GM18867 (cell line): Measurements from ENCODE around the gene DYRK1A.
"Not testable (repeated sequence)": the region's sequence is repeated elsewhere in the genome, so short reads cannot be mapped to it uniquely, and the experiment has no call there.

Source experiments
- ATAC-seq: cut with Tn5 transposase; IDR thresholded peaks from one replicate; pipeline ENCODE4 v1.9.1; 2021; ENCODE audit warnings: mild to moderate bottlenecking, moderate library complexity; ENCODE audit not compliant: unreplicated experiment

DYRK1A gene

DNA sequence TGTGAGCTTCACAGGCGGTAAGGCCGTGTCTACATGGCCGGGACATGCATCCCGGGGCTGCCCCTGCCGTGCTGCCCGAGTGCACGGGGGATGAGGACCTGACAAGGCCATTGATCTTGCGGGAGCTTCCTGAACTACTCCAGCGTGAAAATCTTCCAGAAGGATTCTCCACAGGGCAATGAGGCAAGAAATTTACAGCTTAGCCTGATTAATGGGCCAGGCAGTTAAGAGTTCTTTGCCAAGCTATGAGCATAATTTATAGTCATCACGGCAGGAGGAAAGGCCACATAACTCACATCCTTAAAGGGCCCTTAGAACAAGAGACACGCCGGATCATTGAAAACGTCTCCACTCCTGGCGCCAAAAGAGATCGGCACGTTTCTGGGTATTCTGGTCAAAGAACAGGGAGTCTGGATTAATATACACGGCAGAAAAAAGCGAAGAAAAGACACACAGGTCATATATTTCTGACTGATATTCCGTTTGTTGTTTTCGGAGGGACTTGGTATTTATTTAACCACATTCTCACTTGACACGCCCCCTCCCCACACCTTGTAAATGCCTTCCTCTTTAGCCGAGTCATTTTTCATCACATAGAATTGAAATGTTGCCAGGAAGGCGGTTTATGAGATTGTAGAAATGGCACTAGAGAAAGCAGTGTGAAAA lies 180.5 kb downstream of the DYRK1A start:
- ATAC-seq = no peak

DNA sequence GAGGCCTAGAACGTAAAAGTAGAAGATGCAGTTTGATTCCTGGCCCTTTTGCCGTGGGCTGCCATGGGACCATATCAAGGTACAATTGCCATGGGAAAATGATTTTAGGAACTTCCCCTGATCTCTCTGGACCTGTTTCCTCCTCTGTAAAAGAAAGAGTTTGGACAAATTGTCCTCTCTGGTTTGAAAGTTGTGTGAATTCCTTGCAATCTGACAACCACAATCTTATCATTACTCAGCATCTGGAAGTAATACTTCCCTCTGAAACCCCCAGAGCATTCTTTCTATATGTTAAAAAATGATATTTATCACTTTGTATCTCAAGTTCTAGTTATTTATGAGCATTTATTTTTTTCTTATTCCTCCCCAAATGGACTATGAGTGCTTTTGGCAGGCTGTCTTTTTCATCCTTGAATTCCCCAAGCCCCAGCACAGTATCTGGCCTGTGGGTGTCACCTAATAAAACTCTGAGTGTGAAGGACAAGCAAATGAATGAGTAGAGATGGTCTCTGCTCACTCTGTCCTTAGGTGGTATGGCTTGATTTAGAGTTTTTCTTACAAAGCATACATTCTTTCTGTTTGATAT lies 181.1 kb downstream of the DYRK1A start:
- ATAC-seq = no peak

DNA sequence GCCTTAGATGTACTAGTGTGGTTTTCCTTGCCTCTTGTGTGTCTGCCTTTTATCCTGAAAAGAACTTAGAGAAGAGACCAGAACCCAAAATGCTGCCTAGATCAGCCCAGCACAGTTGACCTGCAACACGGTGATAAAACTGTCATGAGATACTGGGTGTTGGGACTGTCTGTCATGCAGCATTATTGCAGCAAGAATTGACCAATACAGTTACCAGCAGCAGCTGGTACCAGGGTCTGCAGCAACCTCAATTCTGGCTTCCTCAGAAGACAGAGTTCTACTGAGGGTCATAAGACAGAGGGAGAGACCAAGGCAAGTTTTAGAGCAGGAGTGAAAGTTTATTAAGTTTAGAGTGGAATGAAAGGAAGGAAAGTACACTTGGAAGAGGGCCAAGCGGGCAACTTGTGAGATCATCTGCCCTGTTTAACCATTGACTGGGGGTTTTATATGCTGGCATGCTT lies 182.0 kb downstream of the DYRK1A start:
- no peak for ATAC-seq

DNA sequence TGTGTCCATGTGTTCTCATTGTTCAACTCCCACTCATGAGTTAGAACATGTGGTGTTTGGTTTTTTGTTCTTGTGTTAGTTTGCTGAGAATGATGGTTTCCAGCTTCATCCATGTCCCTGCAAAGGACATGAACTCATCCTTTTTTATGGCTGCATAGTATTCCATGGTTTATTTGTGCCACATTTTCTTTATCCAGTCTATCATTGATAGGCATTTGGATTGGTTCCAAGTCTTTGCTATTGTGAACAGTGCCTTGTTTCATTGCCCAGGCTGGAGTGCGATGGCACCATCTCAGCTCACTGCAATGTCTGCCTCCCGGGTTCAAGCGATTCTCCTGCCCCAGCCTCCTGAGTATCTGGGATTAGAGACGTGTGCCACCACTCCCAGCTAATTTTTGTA lies 183.2 kb downstream of the DYRK1A start:
- not testable (repeated sequence) for ATAC-seq

DNA sequence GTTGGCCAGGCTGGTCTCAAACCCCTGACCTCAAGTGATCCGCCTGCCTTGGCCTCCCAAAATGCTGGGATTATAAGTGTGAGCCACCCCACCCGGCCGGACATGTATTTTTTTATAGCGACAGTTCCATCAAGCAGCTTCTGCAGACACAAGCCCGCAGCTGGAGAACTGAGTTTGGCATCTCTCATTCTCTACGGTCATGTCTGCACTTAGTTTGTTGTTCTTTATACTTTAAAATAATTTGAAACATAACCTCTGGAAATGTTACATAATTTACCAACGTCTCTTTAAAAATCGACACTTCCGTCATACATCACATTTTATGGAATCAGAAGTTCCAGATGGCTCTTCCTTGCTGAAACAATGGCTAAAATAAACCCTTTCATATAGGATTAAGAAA lies 183.6 kb downstream of the DYRK1A start:
- no peak for ATAC-seq

DNA sequence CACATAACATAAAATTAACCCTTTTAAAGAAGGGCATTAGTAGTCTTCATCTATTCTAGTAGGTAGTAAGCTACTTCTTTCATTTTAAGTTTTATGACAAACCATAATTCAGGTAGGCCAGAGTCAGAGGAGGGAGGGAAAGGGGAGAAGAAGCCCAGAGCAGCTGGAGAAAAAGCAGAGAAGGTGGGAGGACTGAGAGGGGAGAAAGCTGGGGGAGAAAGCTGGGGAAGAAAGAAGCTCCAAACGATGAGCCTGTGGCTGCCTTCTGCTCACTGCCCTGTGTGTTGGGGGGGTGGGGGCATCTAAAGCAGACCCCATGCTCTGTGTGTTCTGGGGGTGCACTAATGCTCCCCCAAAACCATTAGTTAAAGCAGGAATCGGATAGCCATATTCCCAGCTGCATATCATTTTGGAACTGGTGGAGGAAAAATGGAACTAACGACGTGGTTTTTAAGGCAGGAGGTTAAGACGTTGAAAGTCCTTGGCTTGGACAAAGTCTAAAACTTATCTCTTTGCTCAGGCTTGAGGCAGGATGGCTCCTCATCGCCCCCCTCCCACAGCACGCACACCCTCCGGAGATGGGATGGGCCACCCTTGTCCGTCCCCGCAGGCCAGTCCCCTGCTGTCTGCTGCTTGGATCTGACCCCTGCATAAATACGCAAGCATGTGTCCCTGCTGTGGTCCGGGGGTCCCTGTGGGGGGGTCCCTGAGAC lies 184.2 kb downstream of the DYRK1A start:
- no peak for ATAC-seq

DNA sequence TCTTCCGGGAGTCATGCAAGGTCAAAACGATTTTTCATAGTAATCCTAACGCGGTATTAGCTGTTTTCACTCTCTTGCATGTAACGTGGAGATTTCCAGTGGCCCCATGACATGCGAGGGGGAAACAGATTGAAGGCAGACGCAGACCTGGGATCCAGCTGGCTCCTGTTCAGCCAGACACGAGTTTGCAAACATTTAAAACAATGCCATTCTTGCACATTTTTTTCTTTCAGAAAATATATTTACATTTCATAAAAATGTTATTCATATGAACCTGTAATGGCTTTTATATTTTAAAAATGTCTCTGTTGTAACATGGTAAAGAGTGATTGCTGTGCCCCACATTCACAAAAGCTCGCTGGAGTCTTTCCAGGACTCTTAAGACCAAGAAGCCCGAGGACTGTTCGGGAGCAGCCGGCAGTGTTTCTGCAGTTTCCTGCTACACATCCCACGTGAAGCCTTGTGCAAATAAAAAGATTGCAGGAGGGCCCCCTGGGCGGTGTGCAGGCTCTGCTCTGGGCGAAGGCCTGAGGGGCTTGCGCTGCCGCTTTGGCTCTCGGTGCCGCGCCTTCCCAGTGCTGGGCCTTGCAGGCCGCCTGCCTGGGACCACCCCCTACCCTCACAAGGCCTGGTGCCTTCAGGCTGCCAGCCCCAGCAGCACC lies 184.9 kb downstream of the DYRK1A start:
- ATAC-seq = no peak

DNA sequence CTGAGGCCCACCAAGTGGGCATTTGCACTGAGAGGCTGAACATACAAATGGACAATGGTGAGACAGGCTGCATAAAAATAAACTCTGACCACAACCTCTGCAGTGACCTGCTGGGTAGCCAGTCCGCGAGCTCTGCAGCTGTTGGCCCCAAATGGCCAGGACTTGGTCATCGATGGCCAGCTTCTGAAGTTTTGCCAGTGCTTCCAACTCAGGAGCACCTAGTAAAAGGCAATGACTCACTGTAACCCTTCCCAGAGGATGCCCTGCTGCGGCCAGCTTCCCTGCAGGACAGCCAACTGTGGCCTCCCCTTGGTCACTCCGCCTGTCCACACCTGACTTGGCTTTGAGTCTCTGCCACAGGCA lies 185.4 kb downstream of the DYRK1A start:
- ATAC-seq = no peak

DNA sequence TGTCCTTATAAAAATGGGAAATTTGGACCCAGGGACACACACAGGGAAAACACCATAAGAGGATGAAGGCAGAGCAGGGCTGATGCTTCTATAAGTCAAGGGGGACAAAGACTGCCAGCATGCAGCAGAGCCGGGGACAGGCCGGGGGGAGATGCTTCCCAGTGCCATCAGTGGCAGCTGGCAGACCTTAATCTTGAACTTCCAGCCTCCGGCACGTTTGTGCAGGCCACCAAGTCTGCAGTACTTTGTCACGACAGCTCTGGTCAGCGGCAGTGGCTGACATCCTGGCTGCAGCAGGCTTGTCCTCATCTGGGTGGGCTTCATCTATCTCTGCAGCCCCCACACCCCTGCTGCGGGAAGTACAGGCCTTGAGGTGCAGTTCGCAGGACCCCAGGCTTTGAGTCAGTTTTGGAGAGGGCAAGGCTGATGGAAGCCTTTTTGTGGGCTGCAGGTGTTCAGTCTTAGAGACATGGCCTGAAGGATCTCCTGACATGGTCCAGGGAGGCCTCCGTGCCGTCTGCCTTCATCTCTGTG lies 186.0 kb downstream of the DYRK1A start:
- ATAC-seq = no peak

DNA sequence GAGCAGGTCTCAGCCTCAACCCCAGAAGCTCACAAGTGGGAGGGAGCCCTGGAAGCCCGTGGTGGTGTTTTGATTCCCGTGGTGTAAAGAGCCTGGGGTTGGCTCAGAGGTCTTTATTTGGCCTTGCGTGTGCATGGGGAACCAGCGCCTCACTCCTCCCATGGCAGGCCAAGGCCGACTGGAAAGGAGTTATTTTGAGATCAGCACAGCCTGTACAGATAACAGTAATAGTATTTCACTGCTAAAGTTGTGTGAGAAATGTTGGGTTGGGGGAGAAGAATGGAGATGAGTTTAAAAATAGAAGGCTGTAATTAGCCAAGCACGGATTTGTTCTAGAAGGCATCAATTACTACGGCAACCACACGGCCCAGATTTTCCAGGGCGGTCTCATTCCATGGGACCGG lies 186.5 kb downstream of the DYRK1A start:
- ATAC-seq = no peak

DNA sequence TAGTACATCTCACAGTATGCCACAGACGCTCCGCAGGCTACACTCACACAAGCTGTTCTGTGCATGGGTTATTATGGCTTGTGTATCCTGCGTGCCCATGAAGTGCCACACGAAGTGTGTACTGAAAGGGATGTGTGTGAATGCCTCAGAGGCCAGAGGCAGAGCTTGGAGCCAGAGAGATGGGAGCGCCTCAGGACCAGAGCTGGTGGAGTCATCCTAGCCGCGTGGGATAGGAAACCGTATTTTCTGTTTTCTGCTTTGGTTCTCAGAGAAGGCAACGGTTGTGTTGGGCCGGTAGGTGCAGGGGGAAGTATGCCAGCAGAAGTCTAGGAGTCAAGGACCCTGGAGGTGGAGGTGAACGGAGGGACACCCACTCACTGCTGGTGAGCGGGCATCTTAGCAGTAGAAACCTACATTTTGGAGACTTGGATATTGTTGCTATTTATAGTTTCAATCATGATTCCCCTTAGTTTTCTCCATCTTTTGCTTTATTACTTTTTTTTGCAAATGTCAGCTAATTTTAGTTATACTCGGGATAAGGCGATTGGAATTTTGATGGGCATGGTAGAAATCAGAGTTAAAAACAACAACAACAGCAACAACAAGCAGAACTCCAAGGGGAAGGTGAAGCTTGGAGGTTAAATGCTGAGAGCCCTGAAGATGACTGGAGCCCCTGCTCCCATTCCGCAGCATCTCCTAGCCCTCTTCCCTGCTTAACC lies 188.2 kb downstream of the DYRK1A start:
- ATAC-seq = no peak

DNA sequence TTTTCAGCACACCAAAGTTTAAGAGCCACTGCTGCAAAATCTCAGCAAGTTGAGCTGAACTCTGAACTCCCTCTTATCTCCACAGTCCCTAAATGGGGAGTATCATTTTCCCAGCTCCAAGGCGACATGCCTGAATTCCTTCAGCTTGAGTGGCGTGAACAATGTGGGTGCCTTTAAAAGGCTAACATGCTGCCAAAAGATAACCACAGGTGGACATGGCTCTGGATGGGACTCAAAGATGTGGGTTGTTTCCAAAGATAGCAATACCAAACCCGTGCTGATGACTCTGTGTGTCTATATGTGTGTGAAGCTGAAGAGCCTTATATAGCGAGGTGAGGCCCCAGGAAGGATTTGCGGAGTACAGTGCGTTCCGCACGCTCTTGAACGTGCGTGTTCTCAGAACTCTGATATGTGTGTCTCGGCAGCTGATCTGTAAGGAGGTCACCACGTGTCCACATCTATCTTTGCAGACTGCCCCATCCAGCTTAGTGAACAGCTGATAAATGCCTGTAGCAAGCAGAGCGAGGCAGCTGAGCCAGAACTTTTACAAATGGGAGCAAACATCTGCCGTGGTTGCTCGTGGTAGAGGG lies 189.2 kb downstream of the DYRK1A start:
- ATAC-seq = no peak

DNA sequence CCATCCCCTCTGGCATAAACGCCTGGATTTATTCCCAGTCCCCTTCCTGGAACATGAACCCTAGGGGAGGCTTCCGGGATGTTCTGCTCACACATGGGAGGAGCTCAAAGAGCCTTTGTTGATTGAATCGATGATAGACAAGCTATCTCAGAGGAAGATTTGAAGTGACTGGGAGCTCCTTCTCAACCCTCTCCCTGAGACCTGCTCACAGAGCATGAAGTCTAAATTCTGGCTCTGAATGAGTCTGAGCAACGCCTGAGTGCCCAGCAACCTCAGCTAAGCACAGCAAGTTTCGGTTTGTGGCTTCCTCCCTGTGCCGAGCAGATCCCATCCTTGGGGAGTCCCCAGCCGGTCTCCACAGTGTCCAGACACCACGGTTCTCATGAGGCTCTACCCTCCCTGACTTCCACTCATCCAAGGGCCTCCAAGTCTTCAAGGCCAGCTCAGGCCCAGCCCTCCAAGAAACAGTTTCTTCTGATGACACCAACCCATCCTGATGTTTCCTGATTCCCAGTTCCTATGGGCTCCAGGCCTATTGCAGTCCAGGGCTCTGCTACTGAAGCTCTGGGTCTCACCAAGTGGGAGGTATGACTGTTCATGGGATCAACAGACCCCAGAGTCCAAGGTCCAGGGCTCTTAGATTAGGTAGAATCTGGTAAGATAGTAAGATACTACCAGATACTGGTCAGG lies 190.8 kb downstream of the DYRK1A start:
- peak; percentile 92 for ATAC-seq

DNA sequence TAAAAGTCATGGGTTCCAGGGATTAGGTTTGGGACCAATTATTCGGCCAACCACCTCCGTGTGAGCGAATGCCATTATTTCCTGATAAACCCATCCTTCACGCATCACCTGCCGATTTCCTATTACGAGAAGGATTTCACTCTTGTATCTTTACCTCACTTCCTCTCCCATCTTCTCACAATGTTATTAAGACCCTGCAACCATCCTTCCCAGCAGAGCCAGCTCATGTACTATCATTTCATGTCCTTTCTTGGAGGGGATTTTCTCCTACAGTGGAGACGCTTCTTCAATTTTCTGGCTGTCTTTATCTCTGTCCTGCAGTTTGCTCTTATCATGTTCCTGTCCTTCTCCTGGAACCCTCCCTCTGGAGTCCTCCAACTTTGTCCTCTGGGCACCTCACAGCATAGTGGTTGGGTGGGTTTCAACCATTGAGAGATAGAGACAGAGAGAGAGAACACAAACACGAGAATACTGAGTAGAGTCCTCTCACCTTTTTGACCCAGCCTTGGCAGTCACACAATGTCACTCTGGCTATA lies 192.2 kb downstream of the DYRK1A start:
- ATAC-seq = no peak

DNA sequence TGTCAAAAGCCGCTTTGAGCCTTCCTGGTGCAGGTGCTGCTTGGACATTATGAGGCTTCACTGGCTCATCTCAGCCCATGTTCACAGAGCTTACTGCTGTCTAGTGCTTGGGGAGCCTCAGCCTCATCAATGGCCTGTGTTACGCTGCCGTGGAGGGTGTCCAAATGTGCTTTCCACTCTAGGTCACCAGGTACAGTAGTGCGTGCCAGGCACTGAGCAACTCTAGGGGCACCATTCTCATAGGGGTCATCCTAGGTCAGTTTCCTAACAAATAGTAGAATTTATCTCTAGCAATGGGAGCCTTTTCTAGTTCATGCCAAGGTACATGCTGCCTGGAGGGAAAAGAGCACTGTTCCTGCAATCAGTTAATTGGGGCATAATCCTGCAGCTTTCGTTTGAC lies 193.8 kb downstream of the DYRK1A start:
- no peak for ATAC-seq

DNA sequence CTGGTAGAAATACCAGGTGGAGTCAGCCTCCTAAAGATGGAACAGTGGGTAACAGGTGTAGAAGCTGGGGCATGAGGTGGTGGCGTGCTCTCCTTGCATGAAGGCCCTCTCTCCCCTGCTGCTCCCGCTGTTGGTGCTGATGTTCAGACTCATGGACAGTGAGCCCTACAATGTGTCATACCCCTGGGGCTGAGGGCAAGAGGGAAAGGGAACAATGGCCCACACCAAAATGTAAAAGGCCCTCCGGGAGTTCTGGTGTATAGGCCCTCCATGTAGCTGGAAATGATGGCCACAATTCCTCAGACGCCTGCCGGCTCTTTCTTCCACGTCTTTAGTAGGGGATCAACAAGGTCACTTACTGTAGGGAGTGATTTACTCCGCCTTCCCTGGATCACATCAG lies 194.9 kb downstream of the DYRK1A start:
- ATAC-seq = no peak

DNA sequence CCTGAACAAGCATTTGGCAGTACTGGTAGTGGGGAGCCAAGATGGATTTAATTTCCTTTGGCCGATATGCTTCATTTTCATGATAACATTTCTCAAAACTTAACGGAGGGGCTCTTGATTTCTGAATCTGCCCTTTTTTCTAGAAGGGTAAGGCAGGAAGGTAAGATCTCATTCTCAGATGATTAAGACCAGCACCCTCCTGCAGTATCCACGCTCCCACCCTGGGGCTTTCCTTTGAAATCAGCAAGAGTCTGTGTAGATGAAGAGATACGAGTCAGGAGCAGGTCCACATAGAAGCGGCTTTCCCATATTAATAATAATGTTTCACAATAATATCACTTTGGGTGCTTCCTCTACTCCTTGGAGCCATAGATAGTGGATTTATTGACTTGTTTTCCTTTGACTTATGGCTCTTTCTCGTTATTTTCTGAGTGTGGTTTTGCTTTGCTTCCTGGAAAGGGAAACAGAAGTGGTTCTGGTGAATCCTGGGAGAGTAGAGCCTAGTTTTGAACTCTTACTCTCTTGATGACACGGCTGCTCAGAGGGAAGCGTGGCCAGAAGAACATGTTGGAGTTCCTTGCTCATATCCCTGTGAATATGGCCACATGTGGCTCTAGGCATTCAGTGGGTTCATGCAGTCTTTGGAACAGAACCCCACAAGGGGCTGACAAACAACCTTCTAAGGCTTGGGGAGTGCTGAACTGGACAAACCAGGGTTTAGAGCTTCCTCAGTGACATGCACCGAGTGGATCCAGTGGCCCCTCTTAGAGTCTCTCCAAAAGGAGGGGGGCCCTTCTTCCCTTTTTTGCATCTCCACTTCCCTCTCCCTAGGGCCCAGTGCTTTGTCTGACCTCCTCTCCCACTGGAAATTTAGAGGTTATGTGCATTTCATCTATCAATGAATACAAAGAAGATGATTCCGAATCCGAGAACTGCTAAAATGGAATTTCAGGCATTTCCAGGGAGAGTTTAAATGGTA lies 195.7 kb downstream of the DYRK1A start:
- ATAC-seq = no peak

DNA sequence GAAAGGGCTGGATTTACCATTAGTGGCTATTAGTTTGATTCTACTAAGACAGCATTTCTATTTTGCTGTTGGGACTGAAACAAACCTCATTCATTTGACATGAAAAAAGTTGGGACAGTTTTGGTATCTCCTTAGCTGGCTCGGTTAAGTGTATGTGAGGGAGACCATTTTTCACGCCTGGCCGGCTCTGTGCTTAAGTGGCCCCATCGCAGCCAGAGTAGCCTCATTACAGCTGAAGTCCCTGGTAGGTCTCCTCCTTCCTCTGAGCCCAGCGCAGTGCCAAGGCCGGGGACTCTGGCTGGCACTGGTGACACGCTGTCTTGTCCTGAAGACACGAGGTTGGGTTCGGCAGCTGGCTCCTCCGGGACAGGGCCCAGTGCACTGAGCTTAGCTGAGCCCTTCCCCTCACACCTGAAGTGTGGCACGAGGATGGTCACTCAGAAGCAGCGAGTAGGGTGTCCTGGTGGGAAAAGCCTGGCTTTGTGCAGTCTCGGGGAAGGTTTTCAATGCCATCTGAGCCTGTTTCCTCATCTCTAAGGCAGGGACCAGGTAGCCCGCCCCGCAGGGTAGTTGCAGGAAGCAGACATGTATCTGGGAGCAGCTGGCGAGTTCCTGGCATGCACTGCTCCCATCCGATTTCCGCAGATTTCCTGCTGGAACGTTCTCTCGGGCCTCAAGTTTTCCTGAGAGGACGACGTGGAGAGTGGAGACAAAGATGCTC lies 196.5 kb downstream of the DYRK1A start:
- peak; percentile 17 for ATAC-seq
